Parathyroid adenoma (tissue), 2 donors: ENCODE measurements around the gene TACC3.

Source experiments
- H2AFZ ChIP-seq: fragments of 300-600 bp; sonication (generic); one replicate; pipeline ENCODE4 v1.7.0; 2017; ENCODE audit warnings: antibody characterized with exemption, mild to moderate bottlenecking
- H3K27ac ChIP-seq: fragments of 300-600 bp; sonication (generic); one replicate; pipeline ENCODE4 v1.7.0; 2017
- H3K27me3 ChIP-seq: fragments of 300-600 bp; sonication (generic); one replicate; pipeline ENCODE4 v1.7.0; 2017; ENCODE audit warnings: low read length; ENCODE audit not compliant: control insufficient read depth, insufficient read depth
- H3K36me3 ChIP-seq: fragments of 300-600 bp; sonication (generic); one replicate; pipeline ENCODE4 v1.7.0; 2017; ENCODE audit warnings: low read length; ENCODE audit not compliant: control insufficient read depth, insufficient read depth
- H3K4me1 ChIP-seq: fragments of 300-600 bp; sonication (generic); one replicate; pipeline ENCODE4 v1.7.0; 2017; ENCODE audit warnings: control low read depth
- H3K4me2 ChIP-seq: fragments of 300-600 bp; sonication (generic); one replicate; pipeline ENCODE4 v1.7.0; 2017; ENCODE audit warnings: low read length
- H3K4me3 ChIP-seq: fragments of 300-600 bp; sonication (generic); one replicate; pipeline ENCODE4 v1.7.0; 2017; ENCODE audit warnings: low read depth, low read length
- H3K79me2 ChIP-seq: fragments of 300-600 bp; sonication (generic); one replicate; pipeline ENCODE4 v1.7.0; 2017; ENCODE audit warnings: control low read depth
- H3K9ac ChIP-seq: fragments of 300-600 bp; sonication (generic); one replicate; pipeline ENCODE4 v1.7.0; 2017; ENCODE audit warnings: mild to moderate bottlenecking
- H3K9me3 ChIP-seq: fragments of 300-600 bp; sonication (generic); one replicate; pipeline ENCODE4 v1.7.0; 2017; ENCODE audit warnings: low read length; ENCODE audit not compliant: control insufficient read depth
- CTCF ChIP-seq: fragments of 300-600 bp; sonication (generic); IDR thresholded peaks from one replicate; pipeline ENCODE4 v1.7.0; 2017; ENCODE audit warnings: antibody characterized with exemption, mild to moderate bottlenecking
- donor health status: primary hyperparathyroidism.

Gene TACC3

GRCh38 chr4:1769692-1770091, 48.4 kb downstream of the TACC3 start:
- no peak for TF ChIP-seq CTCF
- Histone ChIP-seq H3K4me2 (no peak overlapping the region), H3K4me1 (peaks cover 2% of the 10 kb centered on the region), H3K4me3 (no peak overlapping the region), H3K27me3 (no peaks in the 10 kb centered on the region), H3K9me3 (no peaks in the 10 kb centered on the region), H3K9ac (no peak overlapping the region), H2AFZ (no peak overlapping the region), H3K27ac (no peak overlapping the region), H3K79me2 (no peaks in the 10 kb centered on the region), H3K36me3 (no peaks in the 10 kb centered on the region)

GRCh38 chr4:1770245-1770644, 48.9 kb downstream of the TACC3 start:
- Histone ChIP-seq H3K4me3 (no peak overlapping the region), H3K9ac (no peak overlapping the region), H3K36me3 (no peaks in the 10 kb centered on the region), H3K27me3 (no peaks in the 10 kb centered on the region), H3K79me2 (no peaks in the 10 kb centered on the region), H3K4me2 (no peak overlapping the region), H3K4me1 (peaks cover 2% of the 10 kb centered on the region), H2AFZ (no peak overlapping the region), H3K9me3 (no peaks in the 10 kb centered on the region), H3K27ac (no peak overlapping the region)
- no peak for TF ChIP-seq CTCF

GRCh38 chr4:1770791-1771231, 49.5 kb downstream of the TACC3 start:
- H3K27ac ChIP-seq = no peak overlapping the region
- H3K4me1 ChIP-seq = peaks cover 2% of the 10 kb centered on the region
- no peaks in the 10 kb centered on the region for H3K36me3 ChIP-seq
- H2AFZ ChIP-seq = no peak overlapping the region
- no peak overlapping the region for H3K4me3 ChIP-seq
- no peak overlapping the region for H3K9ac ChIP-seq
- no peaks in the 10 kb centered on the region for H3K27me3 ChIP-seq
- H3K79me2 ChIP-seq = no peaks in the 10 kb centered on the region
- H3K4me2 ChIP-seq = no peak overlapping the region
- no peak for TF ChIP-seq CTCF
- no peaks in the 10 kb centered on the region for H3K9me3 ChIP-seq

- H3K27me3 ChIP-seq = no peaks in the 10 kb centered on the region
- no peaks in the 10 kb centered on the region for H3K36me3 ChIP-seq
- H3K4me3 ChIP-seq = no peak overlapping the region
- no peaks in the 10 kb centered on the region for H3K79me2 ChIP-seq
- H3K27ac ChIP-seq = no peak overlapping the region
- no peak for TF ChIP-seq CTCF
- no peaks in the 10 kb centered on the region for H3K9me3 ChIP-seq
- H2AFZ ChIP-seq = no peak overlapping the region
- no peak overlapping the region for H3K4me2 ChIP-seq
- no peak overlapping the region for H3K9ac ChIP-seq
- H3K4me1 ChIP-seq = peaks cover 2% of the 10 kb centered on the region
Measured at GRCh38 chr4:1771555-1772305, 50.4 kb downstream of the TACC3 start.
